Activated CD4-positive, alpha-beta memory T cell treated with anti-CD3 and anti-CD28 coated beads for 36 hours (primary cell): ENCODE data around the gene GLP2R. TPM values are rescaled to one million over a fixed set of nuclear protein-coding genes. Genes with fewer than 3 reads are reported as not detected.

Source experiments
- CTCF ChIA-PET: fragments of 350-600 bp; sonication (Branson Sonifier 250); formaldehyde crosslinking; loops from one replicate; lab custom pipeline; 2021; ENCODE audit warnings: antibody characterized with exemption, inconsistent platforms; lab: Charles Lee
- POLR2A ChIA-PET: fragments of 350-600 bp; sonication (Branson Sonifier 250); formaldehyde crosslinking; loops from one replicate; lab custom pipeline; 2021; ENCODE audit warnings: antibody characterized with exemption; lab: Charles Lee
- DNase-seq: peaks from one replicate; pipeline ENCODE4 v3.0.0-alpha.2; 2020
- H3K27ac Mint-ChIP-seq: one replicate; pipeline ENCODE4 v1.8.0; 2021; ENCODE audit warnings: mixed read lengths
- H3K27me3 Mint-ChIP-seq: one replicate; pipeline ENCODE4 v1.8.0; 2021; ENCODE audit warnings: mixed read lengths
- H3K36me3 Mint-ChIP-seq: one replicate; pipeline ENCODE4 v1.8.0; 2021; ENCODE audit warnings: mixed read lengths
- H3K4me1 Mint-ChIP-seq: one replicate; pipeline ENCODE4 v1.8.0; 2021; ENCODE audit warnings: low read depth, mixed read lengths
- H3K4me3 Mint-ChIP-seq: one replicate; pipeline ENCODE4 v1.8.0; 2021; ENCODE audit warnings: mild to moderate bottlenecking, mixed read lengths
- H3K9me3 Mint-ChIP-seq: one replicate; pipeline ENCODE4 v1.8.0; 2021; ENCODE audit warnings: mixed read lengths
- intact Hi-C: fragments of 100-400 bp; cut with micrococcal nuclease; formaldehyde crosslinking; loops from one replicate; pipeline ENCODE4 v1.15.1; 2023
- total RNA-seq, 2 experiments: library from RNA; stranded (reverse); gene quantifications; one replicate each; pipeline ENCODE4 v1.2.3, GENCODE V29; 2021

Gene GLP2R
- total RNA-seq, 2 experiments from 2014 or later = not detected

- H3K4me3 Mint-ChIP-seq = no peak overlapping the region
- intact Hi-C loops = no loop called here
- peaks cover 6% of the 10 kb centered on the region for H3K9me3 Mint-ChIP-seq
- H3K4me1 Mint-ChIP-seq = no peaks in the 10 kb centered on the region
- CTCF ChIA-PET = interaction anchor here (0.6 to 1.5 kb wide), 2 partner anchors 10 to 292 kb away, joined by 3 read pairs; no protein-coding TSS in a partner anchor
- POLR2A ChIA-PET = interaction anchor here (0.9 kb wide), 1 partner anchor 10 kb away, joined by 4 read pairs; no protein-coding TSS in a partner anchor
- peaks cover 2% of the 10 kb centered on the region for H3K27me3 Mint-ChIP-seq
- no peaks in the 10 kb centered on the region for H3K36me3 Mint-ChIP-seq
- DNase-seq = no peak
- H3K27ac Mint-ChIP-seq = no peak overlapping the region
Measured at GRCh38 chr17:9934331-9934730, 108.6 kb downstream of the GLP2R start.

DNA sequence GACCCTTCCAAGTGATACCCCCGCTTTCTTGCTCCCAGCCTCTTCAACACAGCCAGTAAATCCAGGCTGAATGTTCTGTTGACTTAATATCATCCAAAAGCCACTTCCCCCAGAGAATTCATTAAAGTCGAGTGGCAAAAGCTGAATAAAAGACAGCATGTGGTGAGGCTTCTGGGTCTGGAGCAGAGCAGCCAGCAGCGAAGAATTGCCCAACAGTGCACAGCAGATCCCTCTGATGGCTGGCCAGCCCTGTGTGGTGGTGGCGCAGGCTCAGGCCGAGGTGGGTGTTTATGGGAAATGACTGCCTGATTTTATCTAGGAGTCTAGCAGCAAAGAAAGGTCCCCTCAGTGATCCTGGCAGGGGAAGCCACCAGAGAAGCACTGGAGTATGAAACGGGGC lies 109.7 kb downstream of the GLP2R start:
- intact Hi-C loops = no loop called here
- CTCF ChIA-PET = interaction anchor here (1.0 to 1.5 kb wide), 2 partner anchors 11 kb away, joined by 3 to 4 read pairs; no protein-coding TSS in a partner anchor

DNA sequence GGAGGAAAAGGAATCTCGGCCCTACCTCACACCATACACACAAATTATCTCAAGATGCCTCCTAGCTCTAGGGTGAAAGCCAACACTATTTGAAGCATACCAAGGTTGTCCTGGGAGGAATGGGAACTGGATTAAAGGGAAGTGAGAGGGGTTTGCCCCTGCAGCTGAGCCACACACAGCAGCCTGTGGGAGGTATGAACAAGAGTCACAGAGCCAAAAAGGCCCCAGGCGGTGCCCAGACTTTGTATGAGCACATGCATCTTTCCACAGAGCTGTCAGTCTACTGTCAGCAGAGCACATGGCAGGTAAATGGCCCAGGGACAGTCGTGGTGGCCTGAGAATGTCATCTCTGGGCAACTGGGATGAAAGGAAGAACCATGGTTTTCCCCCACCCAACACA lies 110.4 kb downstream of the GLP2R start:
- peaks cover 2% of the 10 kb centered on the region for H3K27me3 Mint-ChIP-seq
- no peaks in the 10 kb centered on the region for H3K36me3 Mint-ChIP-seq
- no peak for DNase-seq
- intact Hi-C loops = no loop called here
- no peak overlapping the region for H3K27ac Mint-ChIP-seq
- POLR2A ChIA-PET = no interaction called here
- H3K4me3 Mint-ChIP-seq = no peak overlapping the region
- H3K9me3 Mint-ChIP-seq = peaks cover 6% of the 10 kb centered on the region
- H3K4me1 Mint-ChIP-seq = no peaks in the 10 kb centered on the region
- CTCF ChIA-PET = interaction anchor here (1.0 kb wide), 1 partner anchor 11 kb away, joined by 4 read pairs; no protein-coding TSS in a partner anchor

More for the DNA sequence above, 109.7 kb downstream of the GLP2R start:
- H3K36me3 Mint-ChIP-seq = no peaks in the 10 kb centered on the region
- peaks cover 6% of the 10 kb centered on the region for H3K9me3 Mint-ChIP-seq
- no peak overlapping the region for H3K4me3 Mint-ChIP-seq
- H3K4me1 Mint-ChIP-seq = no peaks in the 10 kb centered on the region
- H3K27me3 Mint-ChIP-seq = peaks cover 2% of the 10 kb centered on the region
- H3K27ac Mint-ChIP-seq = no peak overlapping the region
- POLR2A ChIA-PET = no interaction called here
- no peak for DNase-seq

DNA sequence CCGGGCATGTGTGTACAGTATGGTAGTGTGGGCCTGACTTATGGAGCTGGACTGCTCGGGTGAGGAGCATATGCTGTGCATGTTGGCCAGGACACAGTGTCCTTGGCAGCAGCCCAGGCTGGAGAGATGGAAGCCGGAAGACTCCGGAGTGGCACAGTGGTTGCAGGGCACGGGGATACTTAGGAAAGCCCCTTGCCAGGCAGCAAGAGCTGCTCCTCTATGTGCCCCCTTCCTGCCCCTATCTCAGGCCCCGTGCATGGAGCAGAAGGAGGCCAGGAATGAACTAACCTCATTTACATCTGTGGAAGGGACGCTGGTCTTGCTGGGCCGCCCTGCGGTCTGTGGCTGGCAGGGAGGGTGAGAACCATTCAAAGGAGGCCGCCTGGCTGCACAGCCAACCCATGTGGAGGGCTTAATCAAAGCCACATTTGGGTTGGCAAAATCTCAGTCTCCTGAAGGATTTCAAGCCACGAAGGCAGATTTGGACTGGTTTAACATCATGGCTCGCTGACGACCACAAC lies 111.6 kb downstream of the GLP2R start:
- Mint-ChIP-seq H3K27ac (no peak overlapping the region), H3K4me1 (no peaks in the 10 kb centered on the region), H3K4me3 (no peak overlapping the region), H3K27me3 (no peaks in the 10 kb centered on the region), H3K9me3 (peaks cover 6% of the 10 kb centered on the region), H3K36me3 (no peaks in the 10 kb centered on the region)
- no peak for DNase-seq
- intact Hi-C loops = no loop called here
- POLR2A ChIA-PET = no interaction called here
- CTCF ChIA-PET = no interaction called here

DNA sequence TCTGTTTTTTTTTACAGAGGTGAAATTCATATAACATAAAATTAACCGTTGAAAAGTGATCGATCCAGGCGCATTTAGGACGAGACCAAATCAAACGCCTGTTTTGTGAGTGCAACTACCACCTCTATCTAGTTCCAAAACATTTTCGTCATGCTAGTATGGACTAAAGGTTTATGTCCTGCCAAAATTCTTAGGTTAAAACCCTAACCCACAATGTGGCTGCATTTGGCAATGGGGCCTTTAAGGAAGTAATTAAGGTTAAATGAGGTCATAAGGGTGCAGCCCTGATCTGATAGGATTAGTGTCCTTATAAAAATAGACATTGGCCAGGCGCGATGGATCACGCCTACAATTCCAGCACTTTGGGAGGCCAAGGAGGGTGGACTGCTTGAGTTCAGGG lies 112.2 kb downstream of the GLP2R start:
- Mint-ChIP-seq H3K27me3 (no peaks in the 10 kb centered on the region), H3K9me3 (peaks cover 6% of the 10 kb centered on the region), H3K36me3 (no peaks in the 10 kb centered on the region), H3K27ac (no peak overlapping the region), H3K4me3 (no peak overlapping the region), H3K4me1 (no peaks in the 10 kb centered on the region)
- CTCF ChIA-PET = no interaction called here
- intact Hi-C loops = no loop called here
- DNase-seq = no peak
- POLR2A ChIA-PET = no interaction called here

DNA sequence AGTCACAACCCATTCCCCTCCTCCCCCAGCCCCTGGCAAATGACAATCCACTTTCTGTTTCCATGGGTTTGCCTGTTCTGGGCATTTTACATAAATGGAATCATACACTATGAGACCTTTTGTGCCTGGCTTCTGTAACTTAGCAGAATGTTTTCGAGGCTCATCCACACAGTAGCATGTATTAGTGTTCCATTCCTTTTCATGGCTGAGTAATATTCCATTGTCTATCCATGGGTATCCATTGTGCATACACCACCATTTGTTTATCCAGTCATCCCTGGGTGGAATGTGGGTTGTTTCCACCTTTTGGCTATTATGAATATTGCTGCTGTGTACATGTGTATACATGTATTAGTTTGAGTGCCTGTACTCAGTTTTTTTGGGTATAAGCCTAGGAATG lies 113.0 kb downstream of the GLP2R start:
- intact Hi-C loops = no loop called here
- Mint-ChIP-seq H3K4me3 (no peak overlapping the region), H3K27me3 (no peaks in the 10 kb centered on the region), H3K36me3 (no peaks in the 10 kb centered on the region), H3K9me3 (peaks cover 6% of the 10 kb centered on the region), H3K27ac (no peak overlapping the region), H3K4me1 (no peaks in the 10 kb centered on the region)
- CTCF ChIA-PET = no interaction called here
- DNase-seq = no peak
- POLR2A ChIA-PET = no interaction called here

GRCh38 chr17:9940841-9941240 lies 115.1 kb downstream of the GLP2R start:
- no peak for DNase-seq
- intact Hi-C loops = no loop called here
- Mint-ChIP-seq H3K4me1 (no peaks in the 10 kb centered on the region), H3K27ac (no peak overlapping the region), H3K9me3 (peaks cover 6% of the 10 kb centered on the region), H3K36me3 (no peaks in the 10 kb centered on the region), H3K4me3 (no peak overlapping the region), H3K27me3 (no peaks in the 10 kb centered on the region)
- ChIA-PET CTCF (interaction anchor here (2.1 kb wide), 1 partner anchor 16 kb away, joined by 8 read pairs; no protein-coding TSS in a partner anchor), POLR2A (no interaction called here)

DNA sequence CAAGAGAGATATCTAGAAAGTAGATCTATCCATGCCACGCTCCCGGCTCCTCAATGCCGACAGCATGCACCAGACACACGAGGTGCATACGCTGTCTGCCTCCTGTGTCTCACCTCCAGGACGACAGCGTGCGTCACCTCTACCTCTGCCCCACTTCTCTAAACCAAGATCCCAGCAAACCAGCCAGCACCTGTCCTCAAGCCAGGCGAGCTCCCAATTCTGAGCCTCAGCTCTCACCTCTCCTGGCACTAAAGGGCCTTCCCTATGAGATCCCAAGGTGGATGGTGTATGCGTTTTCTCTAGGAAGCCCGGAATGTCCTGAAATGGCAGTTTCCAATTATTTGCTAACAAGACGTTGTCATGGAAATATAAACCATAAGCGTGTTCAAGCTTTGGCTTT lies 115.6 kb downstream of the GLP2R start:
- intact Hi-C loops = no loop called here
- Mint-ChIP-seq H3K4me3 (no peak overlapping the region), H3K9me3 (peaks cover 6% of the 10 kb centered on the region), H3K27ac (no peak overlapping the region), H3K27me3 (no peaks in the 10 kb centered on the region), H3K4me1 (no peaks in the 10 kb centered on the region), H3K36me3 (no peaks in the 10 kb centered on the region)
- POLR2A ChIA-PET = no interaction called here
- no peak for DNase-seq
- CTCF ChIA-PET = no interaction called here

Other genes with a start within 250 kb of the GLP2R start
- gene CFAP52, start 249.3 kb upstream of the GLP2R start, total RNA-seq = not detected
- under 1 TPM; 0.34 to 0.50 TPM for gene USP43, start 180.4 kb upstream of the GLP2R start, total RNA-seq
- gene DHRS7C, start 34.3 kb upstream of the GLP2R start, total RNA-seq = not detected
- gene GSG1L2, start 3.8 kb upstream of the GLP2R start, total RNA-seq = not detected
- not detected for gene RCVRN, start 79.3 kb downstream of the GLP2R start, total RNA-seq